Neural cell (in vitro differentiated cells): ENCODE measurements around the gene NUFIP1. TPM values are rescaled to one million over a fixed set of nuclear protein-coding genes. Genes with fewer than 3 reads are reported as not detected.

Experiments used
- H2AFZ ChIP-seq: fragments of 200-600, 300-800 bp; sonication (generic), shearing (Covaris generic); 2 replicates; pipeline ENCODE4 v1.6.0; 2014; ENCODE audit warnings: low read depth, mild to moderate bottlenecking, antibody characterized with exemption, low read length, moderate library complexity
- H3F3A ChIP-seq: fragments of 200-600 bp; shearing (Covaris generic); 2 replicates; pipeline ENCODE4 v1.6.1; 2016; ENCODE audit warnings: mild to moderate bottlenecking, moderate library complexity, mixed read lengths, antibody characterized with exemption, low read length; ENCODE audit not compliant: insufficient read depth, poor library complexity, severe bottlenecking
- H3K27ac ChIP-seq: fragments of 200-600, 300-800 bp; sonication (generic), shearing (Covaris generic); 2 replicates; pipeline ENCODE4 v1.5.1; 2014; ENCODE audit warnings: mild to moderate bottlenecking, low read length, moderate library complexity
- H3K27me3 ChIP-seq: fragments of 300-800, 200-600 bp; sonication (generic), shearing (Covaris generic); 2 replicates; pipeline ENCODE4 v1.6.0; 2014; ENCODE audit warnings: mild to moderate bottlenecking, low read depth, low read length, moderate library complexity; ENCODE audit not compliant: insufficient read depth
- H3K36me3 ChIP-seq: fragments of 300-800, 200-600 bp; sonication (generic), shearing (Covaris generic); 2 replicates; pipeline ENCODE4 v1.5.1; 2014; ENCODE audit warnings: mild to moderate bottlenecking, antibody characterized with exemption, low read length, moderate library complexity; ENCODE audit not compliant: insufficient read depth
- H3K4me2 ChIP-seq: fragments of 300-800, 200-600 bp; sonication (generic), shearing (Covaris generic); 2 replicates; pipeline ENCODE4 v1.6.0; 2014; ENCODE audit warnings: mild to moderate bottlenecking, low read length
- H3K4me3 ChIP-seq: fragments of 300-800, 200-600 bp; sonication (generic), shearing (Covaris generic); 2 replicates; pipeline ENCODE4 v1.5.1; 2014; ENCODE audit warnings: mild to moderate bottlenecking, low read length, moderate library complexity
- H3K79me2 ChIP-seq: fragments of 200-600 bp; shearing (Covaris generic); replicated peaks from 2 replicates; pipeline ENCODE4 v1.6.0; 2014; ENCODE audit warnings: mild to moderate bottlenecking, low read length, moderate library complexity; ENCODE audit not compliant: insufficient read depth
- H3K9ac ChIP-seq: fragments of 300-800, 200-600 bp; sonication (generic), shearing (Covaris generic); 2 replicates; pipeline ENCODE4 v1.6.1; 2016; ENCODE audit warnings: mild to moderate bottlenecking, low read length, mixed read lengths
- H3K9me2 ChIP-seq: fragments of 200-600 bp; shearing (Covaris generic); 2 replicates; pipeline ENCODE4 v1.6.1; 2016; ENCODE audit warnings: mild to moderate bottlenecking, low read length, mixed read lengths; ENCODE audit not compliant: insufficient read depth
- H3K9me3 ChIP-seq: fragments of 200-600, 300-800 bp; sonication (generic), shearing (Covaris generic); 2 replicates; pipeline ENCODE4 v1.6.1; 2016; ENCODE audit warnings: mild to moderate bottlenecking, mixed run types, low read length, moderate library complexity, mixed read lengths
- H4K20me1 ChIP-seq: fragments of 200-600 bp; shearing (Covaris generic); 2 replicates; pipeline ENCODE4 v1.6.1; 2016; ENCODE audit warnings: mild to moderate bottlenecking, mixed run types; ENCODE audit not compliant: insufficient read depth
- CTCF ChIP-seq: fragments of 450-650 bp; IDR thresholded peaks from 2 replicates; pipeline ENCODE4 v1.5.1; 2014; ENCODE audit warnings: antibody characterized with exemption, mild to moderate bottlenecking, moderate library complexity; ENCODE audit not compliant: poor library complexity, severe bottlenecking
- EP300 ChIP-seq: fragments of 450-650 bp; conservative IDR thresholded peaks from 2 replicates; pipeline ENCODE4 v1.6.1; 2014; ENCODE audit warnings: antibody characterized with exemption, mild to moderate bottlenecking, moderate library complexity; ENCODE audit not compliant: poor library complexity, severe bottlenecking
- EZH2 ChIP-seq: fragments of 200-600, 300-800 bp; shearing (Covaris generic), sonication (generic); IDR thresholded peaks from 2 replicates; pipeline ENCODE4 v1.6.1; 2014; ENCODE audit warnings: antibody characterized with exemption, low read length, borderline replicate concordance, mild to moderate bottlenecking; ENCODE audit not compliant: insufficient read depth, poor library complexity, severe bottlenecking
- MXI1 ChIP-seq: fragments of 450-650 bp; conservative IDR thresholded peaks from 2 replicates; pipeline ENCODE4 v1.6.1; 2014; ENCODE audit warnings: antibody characterized with exemption, mild to moderate bottlenecking; ENCODE audit not compliant: poor library complexity, severe bottlenecking
- POLR2AphosphoS5 ChIP-seq: IDR thresholded peaks from 2 replicates; pipeline ENCODE4 v1.6.1; 2012
- RAD21 ChIP-seq: fragments of 450-650 bp; conservative IDR thresholded peaks from 2 replicates; pipeline ENCODE4 v1.6.1; 2014; ENCODE audit warnings: antibody characterized with exemption, mild to moderate bottlenecking, moderate library complexity
- SMC3 ChIP-seq: fragments of 450-650 bp; conservative IDR thresholded peaks from 2 replicates; pipeline ENCODE4 v1.6.1; 2014; ENCODE audit warnings: antibody characterized with exemption, mild to moderate bottlenecking, moderate library complexity; ENCODE audit not compliant: poor library complexity
- TAF1 ChIP-seq: IDR thresholded peaks from 2 replicates; pipeline ENCODE4 v1.6.1; 2012; ENCODE audit warnings: low read depth
- polyA plus RNA-seq: library from polyadenylated mRNA; depleted of rRNA; stranded (reverse); fragments of >200 nt; gene quantifications from 2 replicates; pipeline ENCODE4 v1.2.3, GENCODE V29; 2014
- TF ChIP-seq, protein P1 (sequence below): IDR thresholded peaks from 2 replicates; pipeline ENCODE4 v1.6.1; 2012; ENCODE audit warnings: borderline replicate concordance

Gene NUFIP1
- polyA plus RNA-seq, 1 donor from 2014 or later, result 11.0 TPM

GRCh38 chr13:44908712-44909111 is 80.6 kb downstream of the NUFIP1 start:
- no peak overlapping the region for H3K4me3 ChIP-seq
- no peaks in the 10 kb centered on the region for H3K79me2 ChIP-seq
- no peaks in the 10 kb centered on the region for H3K36me3 ChIP-seq
- no peak for TF ChIP-seq SMC3
- no peak for TF ChIP-seq EZH2
- no peak for TF ChIP-seq RAD21
- no peak for TF ChIP-seq CTCF
- no peak for TF ChIP-seq POLR2AphosphoS5
- no peak for TF ChIP-seq EP300
- TF ChIP-seq, protein P1, sequence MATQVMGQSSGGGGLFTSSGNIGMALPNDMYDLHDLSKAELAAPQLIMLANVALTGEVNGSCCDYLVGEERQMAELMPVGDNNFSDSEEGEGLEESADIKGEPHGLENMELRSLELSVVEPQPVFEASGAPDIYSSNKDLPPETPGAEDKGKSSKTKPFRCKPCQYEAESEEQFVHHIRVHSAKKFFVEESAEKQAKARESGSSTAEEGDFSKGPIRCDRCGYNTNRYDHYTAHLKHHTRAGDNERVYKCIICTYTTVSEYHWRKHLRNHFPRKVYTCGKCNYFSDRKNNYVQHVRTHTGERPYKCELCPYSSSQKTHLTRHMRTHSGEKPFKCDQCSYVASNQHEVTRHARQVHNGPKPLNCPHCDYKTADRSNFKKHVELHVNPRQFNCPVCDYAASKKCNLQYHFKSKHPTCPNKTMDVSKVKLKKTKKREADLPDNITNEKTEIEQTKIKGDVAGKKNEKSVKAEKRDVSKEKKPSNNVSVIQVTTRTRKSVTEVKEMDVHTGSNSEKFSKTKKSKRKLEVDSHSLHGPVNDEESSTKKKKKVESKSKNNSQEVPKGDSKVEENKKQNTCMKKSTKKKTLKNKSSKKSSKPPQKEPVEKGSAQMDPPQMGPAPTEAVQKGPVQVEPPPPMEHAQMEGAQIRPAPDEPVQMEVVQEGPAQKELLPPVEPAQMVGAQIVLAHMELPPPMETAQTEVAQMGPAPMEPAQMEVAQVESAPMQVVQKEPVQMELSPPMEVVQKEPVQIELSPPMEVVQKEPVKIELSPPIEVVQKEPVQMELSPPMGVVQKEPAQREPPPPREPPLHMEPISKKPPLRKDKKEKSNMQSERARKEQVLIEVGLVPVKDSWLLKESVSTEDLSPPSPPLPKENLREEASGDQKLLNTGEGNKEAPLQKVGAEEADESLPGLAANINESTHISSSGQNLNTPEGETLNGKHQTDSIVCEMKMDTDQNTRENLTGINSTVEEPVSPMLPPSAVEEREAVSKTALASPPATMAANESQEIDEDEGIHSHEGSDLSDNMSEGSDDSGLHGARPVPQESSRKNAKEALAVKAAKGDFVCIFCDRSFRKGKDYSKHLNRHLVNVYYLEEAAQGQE, result no peak
- TF ChIP-seq TAF1, result no peak
- TF ChIP-seq MXI1, result no peak
- H3K9me2 ChIP-seq, result no peaks in the 10 kb centered on the region
- no peak overlapping the region for H3K4me2 ChIP-seq
- no peaks in the 10 kb centered on the region for H3F3A ChIP-seq
- H2AFZ ChIP-seq, result no peak overlapping the region
- H3K27me3 ChIP-seq, result no peaks in the 10 kb centered on the region
- no peaks in the 10 kb centered on the region for H3K9me3 ChIP-seq
- no peaks in the 10 kb centered on the region for H4K20me1 ChIP-seq
- H3K9ac ChIP-seq, result no peak overlapping the region
- no peak overlapping the region for H3K27ac ChIP-seq

- no peaks in the 10 kb centered on the region for H3K27me3 ChIP-seq
- no peak for TF ChIP-seq EZH2
- no peak for TF ChIP-seq POLR2AphosphoS5
- TF ChIP-seq MXI1, result no peak
- TF ChIP-seq RAD21, result no peak
- no peak for TF ChIP-seq CTCF
- TF ChIP-seq TAF1, result no peak
- no peak for TF ChIP-seq EP300
- no peak for TF ChIP-seq SMC3
- TF ChIP-seq, protein P1, result no peak
- H3K9ac ChIP-seq, result no peak overlapping the region
- no peaks in the 10 kb centered on the region for H3K36me3 ChIP-seq
- no peak overlapping the region for H3K27ac ChIP-seq
- no peaks in the 10 kb centered on the region for H3F3A ChIP-seq
- H2AFZ ChIP-seq, result no peak overlapping the region
- H3K4me3 ChIP-seq, result no peak overlapping the region
- no peaks in the 10 kb centered on the region for H3K9me3 ChIP-seq
- no peak overlapping the region for H3K4me2 ChIP-seq
- no peaks in the 10 kb centered on the region for H3K9me2 ChIP-seq
- no peaks in the 10 kb centered on the region for H4K20me1 ChIP-seq
- no peaks in the 10 kb centered on the region for H3K79me2 ChIP-seq
Measured at GRCh38 chr13:44908266-44908665, 81.0 kb downstream of the NUFIP1 start.
